CD4-positive, alpha-beta T cell (primary cell): Measurements from ENCODE around the gene UBE4B. TPM values are rescaled to one million over a fixed set of nuclear protein-coding genes. Genes with fewer than 3 reads are reported as not detected.

Experiments used
- ATAC-seq: fragments of 200-7000 bp; cut with Tn5 transposase; one replicate; pipeline ENCODE4 v1.10.0; 2022; ENCODE audit warnings: mild to moderate bottlenecking; ENCODE audit not compliant: poor library complexity
- CTCF ChIA-PET: fragments of 350-600 bp; sonication (Branson Sonifier 250); formaldehyde crosslinking; loops from one replicate; lab custom pipeline; 2021; ENCODE audit warnings: antibody characterized with exemption, inconsistent platforms; lab: Charles Lee
- POLR2A ChIA-PET: fragments of 350-600 bp; sonication (Branson Sonifier 250); formaldehyde crosslinking; loops from one replicate; lab custom pipeline; 2021; ENCODE audit warnings: antibody characterized with exemption, inconsistent platforms; lab: Charles Lee
- DNase-seq, 14 experiments: peaks; one replicate each; pipeline ENCODE4 v3.0.0-alpha.2; 2013 to 2020; ENCODE audit warnings: mixed read lengths in 2 of 14
- H3K27ac ChIP-seq, 2 donors: one replicate each; pipeline versions ENCODE4 v1.5.1 to v1.7.0; 2013; ENCODE audit warnings: low read length in 2 of 2, low read depth in 1 of 2, mild to moderate bottlenecking in 1 of 2
- H3K27me3 ChIP-seq, 2 experiments: 1 replicate in 1 of 2; 2 replicates in 1 of 2; pipeline versions ENCODE4 v1.6.1 to v1.7.0; 2013; ENCODE audit warnings: low read length in 2 of 2, control low read depth in 1 of 2, mild to moderate bottlenecking in 1 of 2, moderate library complexity in 1 of 2; ENCODE audit not compliant: insufficient read depth in 2 of 2, control insufficient read depth in 1 of 2
- H3K36me3 ChIP-seq: one replicate; pipeline ENCODE4 v1.6.1; 2013; ENCODE audit warnings: low read length, control low read depth; ENCODE audit not compliant: insufficient read depth
- H3K4me1 ChIP-seq: one replicate; pipeline ENCODE4 v1.6.1; 2013; ENCODE audit warnings: low read length, control low read depth; ENCODE audit not compliant: insufficient read depth
- H3K4me3 ChIP-seq: one replicate; pipeline ENCODE4 v1.5.1; 2013; ENCODE audit warnings: mild to moderate bottlenecking, low read length, moderate library complexity
- H3K9me3 ChIP-seq, 2 experiments: 1 replicate in 1 of 2; 2 replicates in 1 of 2; pipeline versions ENCODE4 v1.6.1 to v1.7.0; 2013; ENCODE audit warnings: low read length in 2 of 2, mild to moderate bottlenecking in 2 of 2, control low read depth in 1 of 2, moderate library complexity in 1 of 2; ENCODE audit not compliant: control insufficient read depth in 1 of 2, insufficient read depth in 1 of 2
- H3K27ac Mint-ChIP-seq: one replicate; pipeline ENCODE4 v1.8.0; 2020; ENCODE audit warnings: mixed read lengths
- H3K27me3 Mint-ChIP-seq: one replicate; pipeline ENCODE4 v1.8.0; 2021; ENCODE audit warnings: mixed read lengths
- H3K36me3 Mint-ChIP-seq: one replicate; pipeline ENCODE4 v1.8.0; 2021; ENCODE audit warnings: low read depth, mixed read lengths
- H3K4me1 Mint-ChIP-seq: one replicate; pipeline ENCODE4 v1.8.0; 2021; ENCODE audit warnings: low read depth, mixed read lengths
- H3K4me3 Mint-ChIP-seq: one replicate; pipeline ENCODE4 v1.8.0; 2020; ENCODE audit warnings: mild to moderate bottlenecking, mixed read lengths
- H3K9me3 Mint-ChIP-seq: one replicate; pipeline ENCODE4 v1.8.0; 2020; ENCODE audit warnings: mixed read lengths
- CTCF ChIP-seq: fragments of 200-600 bp; IDR thresholded peaks from one replicate; pipeline ENCODE4 v1.8.0; 2022; ENCODE audit warnings: antibody characterized with exemption, mild to moderate bottlenecking
- intact Hi-C, 2 experiments: fragments of 100-400 bp; cut with DNase I in 1 of 2; cut with micrococcal nuclease in 1 of 2; formaldehyde crosslinking; loops; one replicate each; pipeline versions ENCODE4 v1.15.1 to v1.9.0; 2023 to 2025; cut with DNase I, micrococcal nuclease
- total RNA-seq, 174 experiments: library from RNA in 2 of 174; stranded (reverse) in 2 of 174; gene quantifications; one replicate each; pipeline ENCODE4 v1.2.3 and lab custom pipeline; 2021 to 2026

The UBE4B gene
- total RNA-seq, 2 experiments from 2014 or later, result 27.9 to 28.7 TPM

- Histone ChIP-seq H3K27ac (peak overlapping the region; percentile 91 to 95), H3K4me1 (peaks cover 28% of the 10 kb centered on the region), H3K4me3 (peak overlapping the region; percentile 99), H3K36me3 (peaks cover 11% of the 10 kb centered on the region), H3K27me3 (no peaks in the 10 kb centered on the region), H3K9me3 (no peaks in the 10 kb centered on the region)
- DNase-seq (peak in 1 of 14 experiments; percentile 1), ATAC-seq (peak; percentile 20)
- Mint-ChIP-seq H3K36me3 (peaks cover 32% of the 10 kb centered on the region), H3K4me3 (peak overlapping the region; percentile 98), H3K4me1 (peaks cover 30% of the 10 kb centered on the region), H3K9me3 (no peaks in the 10 kb centered on the region), H3K27ac (peak overlapping the region; percentile 99), H3K27me3 (no peaks in the 10 kb centered on the region)
- ChIA-PET CTCF (interaction anchor here (1.0 to 2.8 kb wide), 2 partner anchors 83 to 120 kb away, joined by 3 to 24 read pairs; no protein-coding TSS in a partner anchor), POLR2A (interaction anchor here (1.3 kb wide), 3 partner anchors 83 to 123 kb away, joined by 3 to 5 read pairs (median 5); partner anchors contain the start of genes LZIC and NMNAT1)
- TF ChIP-seq CTCF, result no peak
- intact Hi-C loops, result loop anchor here (2.0 to 10.0 kb wide), 13 partner anchors 91 to 1774 kb away; partner anchors contain the start of genes CLCN6 (in 1 of the 2), DFFA (in 1 of the 2), ENO1 (in 1 of the 2) and GPR157 (in 1 of the 2)
These were observed 644 bp downstream of the UBE4B start for GRCh38 chr1:10033359-10033845.

- no peak overlapping the region for H3K4me3 Mint-ChIP-seq
- intact Hi-C loops, result no loop called here
- no peak overlapping the region for H3K27ac ChIP-seq
- peaks cover 67% of the 10 kb centered on the region for H3K36me3 Mint-ChIP-seq
- H3K4me1 ChIP-seq, result peaks cover 14% of the 10 kb centered on the region
- H3K27me3 ChIP-seq, result no peaks in the 10 kb centered on the region
- ChIA-PET POLR2A (no interaction called here), CTCF (interaction anchor here (0.7 kb wide), 1 partner anchor 28 kb away, joined by 3 read pairs; no protein-coding TSS in a partner anchor)
- no peak overlapping the region for H3K27ac Mint-ChIP-seq
- ATAC-seq, result no peak
- H3K9me3 ChIP-seq, result no peaks in the 10 kb centered on the region
- no peaks in the 10 kb centered on the region for H3K27me3 Mint-ChIP-seq
- peaks cover 35% of the 10 kb centered on the region for H3K36me3 ChIP-seq
- no peak for DNase-seq
- no peak overlapping the region for H3K4me3 ChIP-seq
- no peaks in the 10 kb centered on the region for H3K9me3 Mint-ChIP-seq
- H3K4me1 Mint-ChIP-seq, result peaks cover 44% of the 10 kb centered on the region
- no peak for TF ChIP-seq CTCF
These were observed 10.0 kb downstream of the UBE4B start for GRCh38 chr1:10042746-10043145.

GRCh38 chr1:10045480-10046355 lies 13.0 kb downstream of the UBE4B start:
- H3K4me3 Mint-ChIP-seq, result no peak overlapping the region
- peaks cover 51% of the 10 kb centered on the region for H3K4me1 Mint-ChIP-seq
- Histone ChIP-seq H3K27me3 (no peaks in the 10 kb centered on the region), H3K27ac (no peak overlapping the region), H3K36me3 (peaks cover 43% of the 10 kb centered on the region), H3K4me3 (no peak overlapping the region), H3K9me3 (no peaks in the 10 kb centered on the region), H3K4me1 (peaks cover 14% of the 10 kb centered on the region)
- H3K36me3 Mint-ChIP-seq, result peaks cover 70% of the 10 kb centered on the region
- ChIA-PET POLR2A (no interaction called here), CTCF (no interaction called here)
- no peak overlapping the region for H3K27ac Mint-ChIP-seq
- TF ChIP-seq CTCF, result no peak
- no peaks in the 10 kb centered on the region for H3K9me3 Mint-ChIP-seq
- no peaks in the 10 kb centered on the region for H3K27me3 Mint-ChIP-seq
- DNase-seq (no peak), ATAC-seq (no peak)
- intact Hi-C loops, result no loop called here
